Peyer's patch (tissue), 4 donors: ENCODE results near the gene PTPDC1.

Source experiments
- CTCF ChIP-seq, 6 experiments: fragments of 450-650 bp in 4 of 6; fragments of 200-600 bp in 2 of 6; sonication (generic) in 1 of 6; IDR thresholded peaks; one replicate each; pipeline ENCODE4 v1.5.1; 2017 to 2019; ENCODE audit warnings: antibody characterized with exemption in 6 of 6, mild to moderate bottlenecking in 3 of 6, moderate library complexity in 1 of 6
- POLR2A ChIP-seq, 2 donors: fragments of 450-650 bp; IDR thresholded peaks; one replicate each; pipeline ENCODE4 v1.5.1; 2017; ENCODE audit warnings: antibody characterized with exemption in 2 of 2, mild to moderate bottlenecking in 2 of 2, moderate library complexity in 2 of 2

GRCh38 chr9:94140791-94141790, 56.8 kb downstream of the PTPDC1 start:
- TF ChIP-seq CTCF (IDR thresholded peaks at IDR 0.05), result no peak
- no peak for TF ChIP-seq POLR2A (IDR thresholded peaks at IDR 0.05)
